ENCODE measurements around the gene CST7.

DNA sequence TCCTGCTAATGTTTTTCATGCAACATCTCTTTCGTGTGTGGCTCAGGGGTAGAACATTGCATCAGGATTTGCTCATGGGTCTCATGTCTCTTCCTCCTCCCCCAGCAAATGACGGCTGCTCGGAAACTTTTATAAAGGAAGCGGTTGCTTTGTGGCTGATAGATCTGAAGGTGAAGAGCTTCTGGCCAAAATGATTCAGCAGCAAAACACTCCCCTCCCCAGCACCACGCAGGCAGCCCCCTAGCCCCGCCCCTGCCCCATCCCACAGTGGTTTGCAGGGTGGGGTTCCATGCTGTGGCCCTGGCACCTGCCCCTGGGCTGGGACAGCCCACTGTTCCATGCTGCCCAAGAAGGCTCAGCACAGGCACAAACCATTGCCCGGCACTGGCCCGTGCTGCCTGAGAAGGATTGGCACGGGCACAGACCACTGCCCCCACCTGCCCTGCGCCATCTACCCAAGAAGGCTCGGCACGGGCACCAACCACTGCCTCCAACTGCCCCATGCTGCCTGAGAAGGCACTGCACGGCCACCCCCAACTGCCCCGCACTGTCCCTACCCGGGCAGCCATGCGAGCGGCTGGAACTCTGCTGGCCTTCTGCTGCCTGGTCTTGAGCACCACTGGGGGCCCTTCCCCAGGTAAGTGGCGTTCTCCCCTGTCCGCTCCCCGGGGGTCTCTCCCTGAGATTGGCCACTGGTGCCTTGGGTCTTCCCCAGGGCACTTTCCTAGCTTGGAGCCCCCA lies at the start of gene CST7:
- TF ChIP-seq, protein P1, sequence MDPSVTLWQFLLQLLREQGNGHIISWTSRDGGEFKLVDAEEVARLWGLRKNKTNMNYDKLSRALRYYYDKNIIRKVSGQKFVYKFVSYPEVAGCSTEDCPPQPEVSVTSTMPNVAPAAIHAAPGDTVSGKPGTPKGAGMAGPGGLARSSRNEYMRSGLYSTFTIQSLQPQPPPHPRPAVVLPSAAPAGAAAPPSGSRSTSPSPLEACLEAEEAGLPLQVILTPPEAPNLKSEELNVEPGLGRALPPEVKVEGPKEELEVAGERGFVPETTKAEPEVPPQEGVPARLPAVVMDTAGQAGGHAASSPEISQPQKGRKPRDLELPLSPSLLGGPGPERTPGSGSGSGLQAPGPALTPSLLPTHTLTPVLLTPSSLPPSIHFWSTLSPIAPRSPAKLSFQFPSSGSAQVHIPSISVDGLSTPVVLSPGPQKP (IDR thresholded peaks at IDR 0.05; ENCODE audit: low read depth, low read length) = no peak
- no peak for TF ChIP-seq HOXA7 (CRISPR knock-in tag; IDR thresholded peaks at IDR 0.05)
- no peak for TF ChIP-seq POLR2A (IDR thresholded peaks at IDR 0.05; ENCODE audit: low read length)
- TF ChIP-seq RAD21 (conservative IDR thresholded peaks at IDR 0.05 in 1 of 2, IDR thresholded peaks at IDR 0.05 in 1 of 2) = no peak
